Measurements from ENCODE around the gene SPAG6. TPM values are rescaled to one million over a fixed set of nuclear protein-coding genes. Genes with fewer than 3 reads are reported as not detected.

Gene SPAG6
- total and polyA plus RNA-seq, 10 donors: 0.11 TPM; not detected in 9

GRCh38 chr10:22365233-22365632, 19.9 kb downstream of the SPAG6 start:
- TF ChIP-seq, protein P1, sequence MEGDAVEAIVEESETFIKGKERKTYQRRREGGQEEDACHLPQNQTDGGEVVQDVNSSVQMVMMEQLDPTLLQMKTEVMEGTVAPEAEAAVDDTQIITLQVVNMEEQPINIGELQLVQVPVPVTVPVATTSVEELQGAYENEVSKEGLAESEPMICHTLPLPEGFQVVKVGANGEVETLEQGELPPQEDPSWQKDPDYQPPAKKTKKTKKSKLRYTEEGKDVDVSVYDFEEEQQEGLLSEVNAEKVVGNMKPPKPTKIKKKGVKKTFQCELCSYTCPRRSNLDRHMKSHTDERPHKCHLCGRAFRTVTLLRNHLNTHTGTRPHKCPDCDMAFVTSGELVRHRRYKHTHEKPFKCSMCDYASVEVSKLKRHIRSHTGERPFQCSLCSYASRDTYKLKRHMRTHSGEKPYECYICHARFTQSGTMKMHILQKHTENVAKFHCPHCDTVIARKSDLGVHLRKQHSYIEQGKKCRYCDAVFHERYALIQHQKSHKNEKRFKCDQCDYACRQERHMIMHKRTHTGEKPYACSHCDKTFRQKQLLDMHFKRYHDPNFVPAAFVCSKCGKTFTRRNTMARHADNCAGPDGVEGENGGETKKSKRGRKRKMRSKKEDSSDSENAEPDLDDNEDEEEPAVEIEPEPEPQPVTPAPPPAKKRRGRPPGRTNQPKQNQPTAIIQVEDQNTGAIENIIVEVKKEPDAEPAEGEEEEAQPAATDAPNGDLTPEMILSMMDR (IDR thresholded peaks at IDR 0.05 in 8 of 11, conservative IDR thresholded peaks at IDR 0.05 in 3 of 11): no peak
- no peak for TF ChIP-seq POLR2AphosphoS5 (IDR thresholded peaks at IDR 0.05)
- TF ChIP-seq POLR2A (IDR thresholded peaks at IDR 0.05): no peak
- Histone ChIP-seq H3K4me3 (no peak overlapping the region), H3K9me3 (no peaks in the 10 kb centered on the region), H3K27me3 (replicated peaks in 1 of 7) (peaks cover 0 to 8% (median 0%) of the 10 kb centered on the region in 7 donors), H3K27ac (no peak overlapping the region), H3K4me1 (peaks cover 0 to 17% (median 4%) of the 10 kb centered on the region in 6 donors), H3K36me3 (no peaks in the 10 kb centered on the region)
- intact Hi-C loops (cut with DNase I; ENCODE audit: low total_unique reads): no loop called here
- DNase-seq: no peak
- 55 to 74% (median 69%) methylated on average over 1 of the region's 1 CpG for WGBS, 5 donors

DNA sequence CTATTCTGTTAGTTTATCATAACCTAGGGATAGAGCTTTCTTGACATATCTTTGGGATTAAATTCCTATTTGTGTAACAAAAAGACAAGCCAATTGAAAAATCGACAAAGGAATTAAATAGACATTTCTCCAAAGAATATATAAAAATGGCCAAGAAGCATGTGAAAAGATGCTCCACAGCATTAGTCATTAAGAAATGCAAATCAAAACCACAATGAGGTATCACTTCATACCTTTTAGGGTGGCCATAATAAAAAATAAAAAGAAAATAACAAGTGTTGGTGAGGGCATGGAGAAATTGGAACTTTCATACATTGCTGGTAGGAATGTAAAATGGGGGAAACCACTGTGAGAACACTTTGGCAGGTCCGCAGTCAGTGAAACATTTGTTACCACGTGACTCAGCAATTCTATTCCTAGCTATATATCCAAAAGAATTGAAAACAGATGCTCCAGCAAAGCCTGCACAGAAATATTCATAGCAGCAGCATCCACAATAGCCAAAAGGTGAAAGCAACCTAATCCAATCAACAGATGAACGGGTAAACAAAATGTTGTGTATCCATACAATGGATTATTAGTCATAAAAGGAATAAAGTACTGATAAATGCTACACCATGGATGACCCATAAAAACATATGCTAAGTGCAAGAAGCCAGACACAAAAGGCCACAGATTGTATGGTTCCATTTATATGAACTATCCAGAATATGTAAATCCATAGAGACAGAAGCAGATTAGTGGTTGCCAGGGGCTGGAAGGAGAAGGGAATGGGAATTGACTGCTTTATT, 20.5 kb downstream of the SPAG6 start:
- no peaks in the 10 kb centered on the region for H3K36me3 ChIP-seq
- no peak for DNase-seq
- TF ChIP-seq, protein P1 (IDR thresholded peaks at IDR 0.05 in 8 of 11, conservative IDR thresholded peaks at IDR 0.05 in 3 of 11): no peak
- TF ChIP-seq POLR2A (IDR thresholded peaks at IDR 0.05): no peak
- no peak for TF ChIP-seq POLR2AphosphoS5 (IDR thresholded peaks at IDR 0.05)
- H3K9me3 ChIP-seq: no peaks in the 10 kb centered on the region
- no peak overlapping the region for H3K27ac ChIP-seq
- intact Hi-C loops (cut with DNase I; ENCODE audit: low total_unique reads): no loop called here
- peaks cover 0 to 23% (median 7%) of the 10 kb centered on the region in 6 donors for H3K4me1 ChIP-seq
- H3K4me3 ChIP-seq: no peak overlapping the region
- WGBS, 5 donors: 81 to 91% (median 86%) methylated on average over 4 of the region's 4 CpGs
- H3K27me3 ChIP-seq (replicated peaks in 1 of 7): peaks cover 0 to 8% (median 0%) of the 10 kb centered on the region in 7 donors

DNA sequence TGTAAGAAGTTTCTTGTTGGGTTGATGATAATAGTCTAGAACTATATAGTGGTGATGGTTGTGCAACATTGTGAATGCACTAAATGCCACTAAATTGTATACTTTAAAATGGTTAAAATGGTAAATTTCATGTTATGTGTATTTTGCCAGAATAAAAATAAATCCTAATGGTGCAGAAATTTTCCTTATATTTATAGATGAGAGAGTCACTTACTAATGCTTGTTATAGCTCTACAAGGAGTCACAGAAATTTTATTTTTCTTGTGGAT, 21.1 kb downstream of the SPAG6 start:
- TF ChIP-seq POLR2AphosphoS5 (IDR thresholded peaks at IDR 0.05): no peak
- TF ChIP-seq, protein P1 (IDR thresholded peaks at IDR 0.05 in 8 of 11, conservative IDR thresholded peaks at IDR 0.05 in 3 of 11): no peak
- no peak for TF ChIP-seq POLR2A (IDR thresholded peaks at IDR 0.05)
- H3K4me3 ChIP-seq: no peak overlapping the region
- H3K4me1 ChIP-seq: peaks cover 0 to 24% (median 7%) of the 10 kb centered on the region in 6 donors
- peaks cover 0 to 8% (median 0%) of the 10 kb centered on the region in 7 donors for H3K27me3 ChIP-seq (replicated peaks in 1 of 7)
- H3K36me3 ChIP-seq: no peaks in the 10 kb centered on the region
- intact Hi-C loops (cut with DNase I; ENCODE audit: low total_unique reads): no loop called here
- no peak overlapping the region for H3K27ac ChIP-seq
- no peaks in the 10 kb centered on the region for H3K9me3 ChIP-seq
- DNase-seq: no peak

GRCh38 chr10:22366771-22367170, 21.5 kb downstream of the SPAG6 start:
- no peak for DNase-seq
- H3K4me3 ChIP-seq: no peak overlapping the region
- H3K27me3 ChIP-seq (replicated peaks in 1 of 7): peaks cover 0 to 8% (median 0%) of the 10 kb centered on the region in 7 donors
- 65 to 71% (median 68%) methylated on average over 2 of the region's 2 CpGs for whole genome bisulfite sequencing, 5 donors
- no peak overlapping the region for H3K27ac ChIP-seq
- H3K36me3 ChIP-seq: no peaks in the 10 kb centered on the region
- peaks cover 0 to 24% (median 7%) of the 10 kb centered on the region in 6 donors for H3K4me1 ChIP-seq
- intact Hi-C loops (cut with DNase I; ENCODE audit: low total_unique reads): no loop called here
- no peak for TF ChIP-seq POLR2AphosphoS5 (IDR thresholded peaks at IDR 0.05)
- TF ChIP-seq POLR2A (IDR thresholded peaks at IDR 0.05): no peak
- TF ChIP-seq, protein P1 (IDR thresholded peaks at IDR 0.05 in 8 of 11, conservative IDR thresholded peaks at IDR 0.05 in 3 of 11): no peak
- H3K9me3 ChIP-seq: no peaks in the 10 kb centered on the region

All from spleen (tissue), 11 donors.